Activated T-helper 1 cell treated with anti-CD3 and anti-CD28 coated beads, Interleukin-12 subunit alpha, Interleukin-12 subunit beta, Interleukin-2, Interleukin-4 antibody, amounts not matched to agents 30 ng/mL and 10 ng/mL and 1 ng/mL, durations not matched to agents 14 hours and 24 hours and 36 hours (primary cell): ENCODE data around the gene METTL21C. TPM values are rescaled to one million over a fixed set of nuclear protein-coding genes. Genes with fewer than 3 reads are reported as not detected.

ENCODE experiments used
- DNase-seq: peaks from one replicate; pipeline ENCODE4 v3.0.0; 2021; ENCODE audit warnings: low spot score
- H3K27ac Mint-ChIP-seq: one replicate; pipeline ENCODE4 v1.8.0; 2021; ENCODE audit warnings: mild to moderate bottlenecking, mixed read lengths
- H3K27me3 Mint-ChIP-seq: one replicate; pipeline ENCODE4 v1.8.0; 2022; ENCODE audit warnings: mild to moderate bottlenecking, moderate library complexity, mixed read lengths; ENCODE audit not compliant: insufficient read depth
- H3K36me3 Mint-ChIP-seq: one replicate; pipeline ENCODE4 v1.8.0; 2021; ENCODE audit warnings: low read depth, mixed read lengths
- H3K4me1 Mint-ChIP-seq: one replicate; pipeline ENCODE4 v1.8.0; 2021; ENCODE audit warnings: low read depth, mixed read lengths
- H3K4me3 Mint-ChIP-seq: one replicate; pipeline ENCODE4 v1.8.0; 2021; ENCODE audit warnings: mild to moderate bottlenecking, moderate library complexity, mixed read lengths
- H3K9me3 Mint-ChIP-seq: one replicate; pipeline ENCODE4 v1.8.0; 2021; ENCODE audit warnings: mixed read lengths
- intact Hi-C: fragments of 100-400 bp; cut with micrococcal nuclease; formaldehyde crosslinking; loops from one replicate; pipeline ENCODE4 v1.15.1; 2024
- total RNA-seq: library from RNA; stranded (reverse); gene quantifications from 2 replicates; pipeline ENCODE4 v1.2.3, GENCODE V29; 2022

Gene METTL21C
- total RNA-seq, 1 donor from 2014 or later = not detected

DNA sequence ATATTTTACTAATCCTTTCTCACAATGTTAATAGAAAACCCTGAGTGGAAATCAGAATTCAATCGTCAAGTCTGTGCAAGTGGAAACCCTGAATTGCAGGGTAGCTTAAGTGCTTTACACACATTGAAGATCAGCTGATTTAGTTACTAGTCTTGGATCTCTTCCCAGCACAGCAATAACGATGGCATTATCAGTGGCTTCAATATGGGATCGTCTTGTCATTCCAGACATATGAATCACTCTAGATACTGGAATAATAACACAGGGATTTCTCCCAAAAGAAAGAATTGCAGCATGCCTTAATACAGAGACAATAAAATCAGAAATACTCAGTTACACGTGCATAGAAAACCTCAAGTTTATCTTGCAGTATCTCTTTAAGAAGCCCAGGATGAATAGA, 12.6 kb upstream of the METTL21C start:
- intact Hi-C loops = no loop called here
- DNase-seq = no peak
- H3K27ac Mint-ChIP-seq = no peak overlapping the region
- peaks cover 40% of the 10 kb centered on the region for H3K27me3 Mint-ChIP-seq
- no peaks in the 10 kb centered on the region for H3K4me1 Mint-ChIP-seq
- H3K4me3 Mint-ChIP-seq = no peak overlapping the region
- no peaks in the 10 kb centered on the region for H3K9me3 Mint-ChIP-seq
- H3K36me3 Mint-ChIP-seq = no peaks in the 10 kb centered on the region

GRCh38 chr13:102704238-102705058, 9.6 kb upstream of the METTL21C start:
- no peak for DNase-seq
- H3K27ac Mint-ChIP-seq = no peak overlapping the region
- intact Hi-C loops = no loop called here
- H3K27me3 Mint-ChIP-seq = peaks cover 40% of the 10 kb centered on the region
- H3K36me3 Mint-ChIP-seq = no peaks in the 10 kb centered on the region
- no peaks in the 10 kb centered on the region for H3K9me3 Mint-ChIP-seq
- H3K4me1 Mint-ChIP-seq = no peaks in the 10 kb centered on the region
- H3K4me3 Mint-ChIP-seq = no peak overlapping the region

DNA sequence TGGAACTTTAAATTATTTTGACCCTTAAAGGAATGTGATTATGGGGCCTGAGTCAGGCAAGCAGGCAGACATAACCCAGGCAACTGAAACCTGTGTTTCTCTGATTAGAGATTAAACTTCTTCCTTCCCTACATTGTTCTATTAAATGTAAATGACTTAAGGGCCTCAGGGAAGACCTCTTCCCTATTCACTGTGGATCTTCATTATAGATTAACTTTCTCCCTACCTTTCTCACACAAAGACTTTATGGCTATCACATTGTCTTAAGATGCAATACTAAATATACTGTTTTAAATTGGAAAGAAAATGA, 8.8 kb upstream of the METTL21C start:
- intact Hi-C loops = no loop called here
- H3K9me3 Mint-ChIP-seq = no peaks in the 10 kb centered on the region
- no peaks in the 10 kb centered on the region for H3K36me3 Mint-ChIP-seq
- H3K27me3 Mint-ChIP-seq = peaks cover 34% of the 10 kb centered on the region
- H3K4me3 Mint-ChIP-seq = no peak overlapping the region
- H3K27ac Mint-ChIP-seq = no peak overlapping the region
- DNase-seq = no peak
- no peaks in the 10 kb centered on the region for H3K4me1 Mint-ChIP-seq

- no peak for DNase-seq
- H3K9me3 Mint-ChIP-seq = no peaks in the 10 kb centered on the region
- intact Hi-C loops = no loop called here
- no peak overlapping the region for H3K27ac Mint-ChIP-seq
- peaks cover 31% of the 10 kb centered on the region for H3K27me3 Mint-ChIP-seq
- H3K4me1 Mint-ChIP-seq = no peaks in the 10 kb centered on the region
- H3K4me3 Mint-ChIP-seq = no peak overlapping the region
- H3K36me3 Mint-ChIP-seq = no peaks in the 10 kb centered on the region
Observed at GRCh38 chr13:102702965-102703725, 8.3 kb upstream of the METTL21C start.

DNA sequence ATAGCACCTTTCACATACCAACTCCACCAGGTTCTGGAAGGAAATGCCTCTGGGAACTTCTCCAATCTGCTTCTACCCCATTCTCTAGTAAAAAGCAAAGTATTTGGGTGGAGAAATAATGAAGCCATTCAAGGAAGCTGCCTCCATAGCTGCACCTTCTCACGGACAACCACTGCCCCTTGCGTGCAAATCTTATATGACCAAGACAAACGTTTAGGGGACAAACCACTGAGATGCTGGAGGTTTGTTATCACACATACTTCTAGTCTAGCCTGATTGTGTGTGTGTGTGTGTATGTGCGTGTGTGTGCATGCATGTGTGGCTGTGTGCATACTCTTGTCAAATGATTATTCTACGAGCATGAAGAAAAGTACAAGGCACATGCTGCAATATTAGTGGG, 6.5 kb upstream of the METTL21C start:
- no peak for DNase-seq
- Mint-ChIP-seq H3K4me1 (no peaks in the 10 kb centered on the region), H3K36me3 (no peaks in the 10 kb centered on the region), H3K27ac (no peak overlapping the region), H3K4me3 (no peak overlapping the region), H3K9me3 (no peaks in the 10 kb centered on the region), H3K27me3 (peaks cover 20% of the 10 kb centered on the region)
- intact Hi-C loops = no loop called here

- Mint-ChIP-seq H3K27ac (no peak overlapping the region), H3K36me3 (no peaks in the 10 kb centered on the region), H3K4me3 (no peak overlapping the region), H3K27me3 (peaks cover 18% of the 10 kb centered on the region), H3K4me1 (no peaks in the 10 kb centered on the region), H3K9me3 (no peaks in the 10 kb centered on the region)
- DNase-seq = no peak
- intact Hi-C loops = no loop called here
Observed at GRCh38 chr13:102700088-102701031, 5.5 kb upstream of the METTL21C start.

DNA sequence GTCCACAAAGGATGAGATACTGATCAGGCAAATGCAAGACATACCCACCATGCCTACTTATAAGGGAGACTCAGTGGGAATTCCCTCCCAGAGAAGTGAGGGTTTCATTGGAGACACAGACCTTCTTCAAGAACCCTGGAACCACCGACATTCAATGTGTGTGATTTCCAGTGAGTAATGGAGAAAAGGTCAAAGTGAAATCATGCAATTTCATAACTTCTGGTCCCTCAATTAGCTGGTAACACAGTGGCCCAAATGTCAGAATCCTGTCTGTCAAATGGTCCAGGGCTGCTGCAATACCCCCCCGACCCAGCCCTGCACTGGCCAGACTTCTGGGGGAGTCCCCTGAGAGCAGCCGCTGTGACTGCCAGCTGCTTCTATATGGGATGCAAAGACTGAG, 4.7 kb upstream of the METTL21C start:
- Mint-ChIP-seq H3K4me3 (no peak overlapping the region), H3K4me1 (no peaks in the 10 kb centered on the region), H3K36me3 (no peaks in the 10 kb centered on the region), H3K9me3 (no peaks in the 10 kb centered on the region), H3K27me3 (peaks cover 10% of the 10 kb centered on the region), H3K27ac (no peak overlapping the region)
- no peak for DNase-seq
- intact Hi-C loops = no loop called here

- DNase-seq = no peak
- no peaks in the 10 kb centered on the region for H3K36me3 Mint-ChIP-seq
- intact Hi-C loops = no loop called here
- H3K4me1 Mint-ChIP-seq = no peaks in the 10 kb centered on the region
- H3K9me3 Mint-ChIP-seq = no peaks in the 10 kb centered on the region
- H3K4me3 Mint-ChIP-seq = no peak overlapping the region
- H3K27me3 Mint-ChIP-seq = peaks cover 4% of the 10 kb centered on the region
- no peak overlapping the region for H3K27ac Mint-ChIP-seq
Observed at GRCh38 chr13:102698649-102698980, 3.8 kb upstream of the METTL21C start.

DNA sequence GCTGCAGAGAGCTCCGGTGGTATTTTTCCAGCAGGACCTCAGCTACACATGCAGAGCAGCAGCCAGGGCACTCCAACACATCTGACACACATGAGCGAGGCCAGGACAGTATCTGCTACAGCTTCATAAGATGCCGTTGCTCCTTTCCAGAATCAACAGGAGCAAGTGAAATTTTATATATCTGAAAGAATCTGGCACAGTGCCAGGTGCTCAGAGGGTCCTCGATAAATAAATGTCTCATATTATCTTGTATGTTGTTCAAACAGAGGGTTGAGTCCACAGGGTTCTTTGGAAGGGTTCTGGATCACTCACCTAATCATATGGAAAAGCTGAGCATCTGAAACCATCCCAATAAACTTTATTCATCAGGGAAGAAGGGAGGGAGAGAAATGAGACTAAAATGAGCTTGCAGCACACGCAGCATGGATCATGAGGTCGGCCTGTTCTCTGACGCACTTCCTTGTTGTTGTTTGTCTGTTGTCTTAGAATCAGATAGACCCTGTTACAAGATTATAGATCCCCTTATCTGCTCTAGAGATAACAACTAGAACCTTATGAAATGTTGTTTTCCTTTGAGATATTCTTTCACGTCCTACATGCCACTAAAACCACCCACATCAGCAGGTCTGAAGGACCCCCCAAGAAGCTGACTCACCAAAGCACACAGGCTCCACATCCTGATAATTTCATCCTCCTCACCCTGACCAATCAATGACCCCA, 3.2 kb upstream of the METTL21C start:
- Mint-ChIP-seq H3K4me1 (no peaks in the 10 kb centered on the region), H3K27ac (no peak overlapping the region), H3K9me3 (no peaks in the 10 kb centered on the region), H3K36me3 (no peaks in the 10 kb centered on the region), H3K27me3 (peaks cover 5% of the 10 kb centered on the region), H3K4me3 (no peak overlapping the region)
- intact Hi-C loops = no loop called here
- no peak for DNase-seq

DNA sequence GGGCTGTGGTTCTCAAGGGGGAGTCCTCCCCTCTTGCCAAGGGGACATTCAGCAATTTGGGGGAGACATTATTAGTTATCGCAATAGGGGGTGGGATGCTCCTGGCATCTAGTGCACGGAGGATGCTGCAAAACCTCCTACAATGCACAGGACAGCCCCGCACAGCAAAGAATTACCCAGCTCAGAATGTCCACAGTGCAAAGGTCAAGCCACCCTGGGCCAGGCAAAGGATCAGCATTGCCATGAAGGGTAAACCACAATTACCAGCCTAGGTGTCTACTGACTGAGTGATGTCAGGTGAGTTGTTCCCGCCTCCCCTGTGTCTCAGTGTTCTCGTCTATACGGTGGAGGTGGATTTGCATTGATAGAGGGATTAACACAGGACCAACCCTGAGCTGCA, 2.4 kb upstream of the METTL21C start:
- DNase-seq = no peak
- H3K4me3 Mint-ChIP-seq = no peak overlapping the region
- H3K36me3 Mint-ChIP-seq = no peaks in the 10 kb centered on the region
- peaks cover 12% of the 10 kb centered on the region for H3K27me3 Mint-ChIP-seq
- H3K4me1 Mint-ChIP-seq = no peaks in the 10 kb centered on the region
- intact Hi-C loops = no loop called here
- H3K27ac Mint-ChIP-seq = no peak overlapping the region
- no peaks in the 10 kb centered on the region for H3K9me3 Mint-ChIP-seq

- Mint-ChIP-seq H3K4me3 (no peak overlapping the region), H3K27me3 (peaks cover 12% of the 10 kb centered on the region), H3K9me3 (no peaks in the 10 kb centered on the region), H3K27ac (no peak overlapping the region), H3K4me1 (no peaks in the 10 kb centered on the region), H3K36me3 (no peaks in the 10 kb centered on the region)
- no peak for DNase-seq
- intact Hi-C loops = no loop called here
Observed at GRCh38 chr13:102696465-102696864, 1.6 kb upstream of the METTL21C start.

DNA sequence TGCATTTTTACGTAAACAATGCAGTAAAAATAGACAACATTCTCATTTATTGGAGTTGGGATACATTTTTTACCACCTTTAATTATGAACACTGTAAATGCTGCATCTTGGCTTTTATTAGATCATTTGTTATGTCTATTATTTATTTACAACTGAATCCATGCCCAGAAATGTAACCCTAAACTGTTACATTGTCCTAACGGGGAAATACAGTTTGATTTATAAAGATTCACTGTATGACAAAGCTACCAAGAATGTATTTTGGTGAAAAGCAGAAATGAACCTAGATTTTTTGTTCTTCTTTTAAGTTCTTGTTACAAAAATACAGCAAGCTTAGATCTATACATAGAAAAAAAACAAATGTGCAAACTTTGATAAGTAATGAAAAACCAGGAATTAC, 1.1 kb downstream of the METTL21C start:
- Mint-ChIP-seq H3K4me3 (no peak overlapping the region), H3K4me1 (no peaks in the 10 kb centered on the region), H3K27me3 (peaks cover 12% of the 10 kb centered on the region), H3K36me3 (no peaks in the 10 kb centered on the region), H3K27ac (no peak overlapping the region), H3K9me3 (no peaks in the 10 kb centered on the region)
- DNase-seq = no peak
- intact Hi-C loops = no loop called here
